Measurements from ENCODE around the gene TRPV5.
"Not testable (repeated sequence)": the region's sequence is repeated elsewhere in the genome, so short reads cannot be mapped to it uniquely, and the experiment has no call there.

Gene TRPV5

DNA sequence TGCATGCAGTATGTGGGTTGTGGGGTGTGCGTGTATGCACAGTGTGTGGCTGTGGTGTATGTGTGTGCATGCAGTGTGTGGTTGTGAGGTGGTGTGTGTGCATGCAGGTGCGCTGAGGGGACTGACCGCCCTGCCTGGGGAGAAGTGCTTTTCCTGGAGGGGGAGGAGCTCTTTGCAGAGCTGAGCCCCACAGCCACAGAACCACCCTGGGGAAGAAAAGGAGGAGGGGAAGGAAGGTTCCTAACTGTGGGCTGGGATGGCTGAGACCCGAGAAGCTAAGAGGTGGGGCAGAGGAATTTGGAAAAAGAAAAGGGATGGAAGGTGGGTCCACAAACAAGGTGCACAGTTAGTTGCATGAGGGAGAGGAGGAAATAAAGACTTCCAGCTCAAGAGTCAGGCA lies at the start of gene TRPV5:
Gene TRPV5, minus strand, starts transcription at position 123 of the 400 bp plus-strand sequence. CDS start 287 bp downstream, outside the sequence.
- DNase-seq: no peak

DNA sequence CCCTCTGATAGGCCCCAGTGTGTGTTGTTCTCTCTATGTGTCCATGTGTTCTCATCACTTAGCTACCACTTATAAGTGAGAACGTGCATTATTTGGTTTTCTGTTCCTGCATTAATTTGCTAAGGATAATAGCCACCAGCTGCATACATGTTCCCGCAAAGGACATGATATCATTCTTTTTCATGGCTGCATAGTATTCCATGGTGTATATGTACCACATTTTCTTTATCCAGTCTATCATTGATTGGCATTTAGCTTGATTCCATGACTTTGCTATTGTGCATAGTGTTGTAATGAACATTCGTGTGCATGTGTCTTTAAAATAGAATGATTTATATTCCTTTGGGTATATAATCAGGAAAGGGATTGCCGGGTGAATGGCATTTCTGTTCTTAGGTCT lies 44.9 kb upstream of the TRPV5 start:
- not testable (repeated sequence) for DNase-seq

DNA sequence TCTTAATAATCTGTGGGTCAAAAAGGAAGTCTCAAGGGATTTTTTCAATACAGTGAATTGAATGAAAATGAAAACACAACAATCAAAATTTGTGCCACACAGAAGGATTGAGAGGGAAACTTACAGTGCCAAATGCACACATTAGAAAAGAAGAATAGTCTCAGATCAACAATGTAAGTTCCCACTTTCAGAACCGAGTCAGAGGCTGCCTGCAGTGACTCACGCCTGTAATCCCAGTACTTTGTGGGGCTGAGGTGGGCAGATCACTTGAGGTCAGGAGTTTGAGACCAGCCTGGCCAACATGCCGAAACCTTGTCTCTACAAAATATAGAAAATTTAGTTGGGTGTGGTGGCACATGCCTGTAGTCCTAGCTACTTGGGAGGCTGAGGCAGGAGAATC lies 41.1 kb upstream of the TRPV5 start:
- DNase-seq: no peak

DNA sequence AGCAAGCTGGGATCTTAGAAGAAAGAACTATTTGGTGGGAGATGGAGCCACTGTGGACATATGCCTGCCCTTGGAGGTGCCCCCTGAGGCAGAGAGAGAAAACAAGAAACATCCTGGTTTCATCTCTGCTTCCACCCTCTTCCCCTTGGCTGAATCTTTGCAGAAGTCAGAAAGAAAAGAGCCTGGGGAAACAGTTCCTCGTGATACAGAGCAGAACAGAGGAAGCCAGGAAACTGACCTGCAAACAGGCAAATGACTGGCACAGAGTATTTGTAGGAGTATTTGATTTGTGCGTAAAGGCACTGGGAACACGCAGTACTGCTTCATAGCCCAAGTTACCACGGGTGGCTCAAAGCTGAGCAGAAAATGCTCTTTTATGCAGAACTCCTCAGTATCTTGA lies 35.6 kb upstream of the TRPV5 start:
- no peak for DNase-seq

DNA sequence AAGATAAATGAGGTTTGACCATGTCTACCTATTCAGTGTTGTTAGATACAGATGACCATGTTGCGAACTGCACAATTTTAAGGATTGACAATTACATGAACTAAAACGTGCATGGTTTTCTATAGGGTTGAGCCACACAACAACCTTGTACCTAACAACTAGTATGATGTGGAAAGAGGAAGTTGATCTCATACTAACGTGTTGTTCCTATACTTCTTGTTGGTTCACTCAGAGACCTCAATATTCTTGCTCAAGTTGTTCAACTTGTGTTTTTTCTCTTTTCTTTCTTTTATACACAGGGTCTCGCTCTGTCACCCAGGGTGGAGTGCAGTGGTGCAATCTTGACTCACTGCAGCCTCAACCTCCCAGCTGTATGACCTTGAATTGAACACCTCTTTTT lies 34.7 kb upstream of the TRPV5 start:
- DNase-seq: no peak

DNA sequence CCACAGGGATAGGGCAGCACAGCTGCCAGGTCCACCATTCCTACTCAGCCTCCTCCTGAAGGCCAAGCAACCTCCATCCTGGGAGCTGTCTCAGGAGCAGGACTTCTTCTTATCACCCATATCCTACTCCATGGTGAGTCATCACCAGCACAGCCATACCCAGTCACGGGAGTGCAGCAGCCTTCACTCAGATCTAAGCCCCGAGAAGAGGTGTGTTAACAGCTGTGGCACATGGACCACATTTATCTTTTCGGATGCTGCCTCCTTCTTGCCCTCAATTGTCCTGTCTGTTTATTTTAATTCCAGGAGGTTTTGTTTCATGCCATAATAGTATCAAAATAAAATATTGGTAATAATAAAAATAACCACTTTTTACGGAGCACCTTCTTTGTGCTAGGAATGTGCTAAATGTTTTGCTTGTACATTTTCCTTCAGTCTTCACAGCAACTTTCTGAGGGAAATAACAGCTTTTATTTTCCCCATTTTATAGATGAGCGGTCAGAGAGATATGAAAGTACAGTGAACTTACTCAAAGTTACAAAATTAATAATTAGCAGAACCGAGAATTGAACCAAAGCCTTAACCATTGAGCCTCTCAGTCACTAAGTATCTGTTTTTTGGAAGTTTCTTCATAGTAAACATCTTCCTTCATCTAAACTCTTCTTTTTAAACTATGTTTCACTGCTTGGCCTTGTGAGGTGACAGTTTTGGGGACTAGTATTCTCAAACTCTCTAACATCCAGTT lies 31.1 kb upstream of the TRPV5 start:
- DNase-seq: no peak

DNA sequence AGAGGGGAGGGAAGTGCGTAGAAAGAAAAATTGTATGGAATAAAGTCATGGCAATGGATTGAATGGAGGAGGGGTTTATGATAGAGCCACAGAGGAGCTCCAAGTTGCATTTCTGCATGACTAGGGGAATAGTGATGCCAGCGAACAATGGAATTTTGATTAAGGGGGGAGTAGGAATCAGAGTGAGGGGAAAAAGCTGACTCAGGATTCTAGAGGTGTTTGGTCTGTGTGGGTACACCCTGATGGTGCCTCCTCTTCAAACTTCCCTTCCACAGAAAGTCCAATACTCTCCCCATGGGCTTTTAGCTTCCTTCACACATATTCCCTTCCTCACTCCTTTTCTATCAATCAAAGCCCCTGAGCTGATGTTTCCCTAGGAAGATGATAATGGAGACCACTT lies 30.4 kb upstream of the TRPV5 start:
- DNase-seq: no peak

DNA sequence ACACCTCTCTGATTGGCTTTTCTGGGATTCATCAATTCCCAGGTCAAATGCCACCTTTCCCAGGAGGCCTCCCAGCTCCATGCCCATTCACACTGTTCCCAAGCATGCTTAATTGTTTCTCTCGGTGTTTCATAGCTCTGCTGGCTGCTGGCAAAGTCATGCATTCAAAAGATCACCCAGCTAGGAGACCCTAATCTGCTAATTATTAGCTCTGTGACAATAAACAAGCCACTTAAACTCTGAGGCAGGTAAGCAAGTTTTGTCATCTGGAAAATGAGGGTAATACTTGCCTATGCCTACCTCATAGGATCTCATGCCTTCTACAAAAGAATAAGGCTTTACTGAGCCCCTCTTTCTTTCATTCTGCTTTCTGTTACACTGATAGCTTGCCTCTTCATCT lies 29.4 kb upstream of the TRPV5 start:
- DNase-seq: no peak

DNA sequence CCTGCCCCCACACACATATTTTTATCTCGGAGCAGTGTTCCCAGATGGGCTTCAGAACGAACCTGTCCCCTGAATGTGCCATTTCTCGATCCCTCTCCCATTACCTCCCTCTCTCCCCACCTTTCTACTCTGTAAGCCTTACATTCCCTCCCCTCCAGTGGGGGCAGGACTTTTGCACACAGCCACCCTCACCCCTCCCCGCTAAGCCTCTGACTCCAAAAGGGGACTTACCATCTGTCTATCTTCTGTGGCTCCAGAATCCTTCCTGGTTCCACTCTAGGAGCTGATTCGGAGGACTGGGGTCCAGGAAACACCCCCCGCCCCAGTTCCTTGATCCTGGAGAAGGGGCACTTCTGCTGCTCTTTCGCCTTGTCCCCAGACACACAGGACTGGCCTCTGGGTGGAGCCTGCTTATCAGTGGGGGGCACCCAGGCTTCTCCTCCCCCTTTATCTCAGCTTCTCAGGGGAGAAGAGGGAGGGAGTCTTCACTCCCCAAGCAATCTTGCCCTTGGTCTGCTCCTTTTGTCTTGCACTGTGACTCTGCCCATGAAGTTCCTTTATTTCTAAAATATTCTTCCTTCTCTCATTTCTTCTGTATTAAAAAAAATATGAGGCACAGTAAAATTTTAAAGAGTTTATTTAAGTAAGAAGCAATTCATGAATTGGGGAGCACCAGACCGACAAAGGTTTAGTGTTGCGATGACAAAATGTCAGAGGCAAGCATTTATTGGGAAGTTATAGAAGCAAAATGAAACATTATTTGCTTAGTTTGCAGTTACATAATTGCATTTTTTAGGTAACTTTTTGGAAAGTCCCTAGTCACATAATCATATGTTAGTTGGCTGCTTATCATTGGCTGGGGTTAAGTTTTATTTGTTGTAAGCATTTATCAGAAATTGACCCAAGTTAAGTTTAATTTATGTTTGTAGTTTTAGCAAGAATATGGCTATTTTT lies 28.7 kb upstream of the TRPV5 start, which contains the start of gene KEL:
Gene KEL, minus strand, starts transcription at position 391 of the 954 bp plus-strand sequence. Its CDS starts 157 bp downstream, at position 234.
- no peak for DNase-seq

DNA sequence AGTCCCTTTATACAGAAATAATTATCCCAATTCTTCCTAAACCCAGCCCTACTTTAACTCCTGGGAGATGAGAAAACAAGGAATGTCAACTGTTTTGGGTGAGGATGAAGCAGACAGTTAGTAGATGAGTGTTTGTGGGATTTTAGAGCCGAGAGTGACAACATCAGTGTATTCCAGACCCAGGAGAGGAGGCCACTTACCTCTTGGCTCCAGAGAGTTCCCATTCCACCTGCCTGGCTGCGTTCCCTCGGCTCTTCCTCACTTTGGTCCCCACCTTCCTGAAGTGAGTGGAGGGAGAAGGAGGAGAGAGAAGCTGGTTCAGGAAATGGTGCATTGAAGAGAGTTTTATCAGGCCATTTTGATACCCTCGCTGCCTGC lies 28.0 kb upstream of the TRPV5 start:
- no peak for DNase-seq

DNA sequence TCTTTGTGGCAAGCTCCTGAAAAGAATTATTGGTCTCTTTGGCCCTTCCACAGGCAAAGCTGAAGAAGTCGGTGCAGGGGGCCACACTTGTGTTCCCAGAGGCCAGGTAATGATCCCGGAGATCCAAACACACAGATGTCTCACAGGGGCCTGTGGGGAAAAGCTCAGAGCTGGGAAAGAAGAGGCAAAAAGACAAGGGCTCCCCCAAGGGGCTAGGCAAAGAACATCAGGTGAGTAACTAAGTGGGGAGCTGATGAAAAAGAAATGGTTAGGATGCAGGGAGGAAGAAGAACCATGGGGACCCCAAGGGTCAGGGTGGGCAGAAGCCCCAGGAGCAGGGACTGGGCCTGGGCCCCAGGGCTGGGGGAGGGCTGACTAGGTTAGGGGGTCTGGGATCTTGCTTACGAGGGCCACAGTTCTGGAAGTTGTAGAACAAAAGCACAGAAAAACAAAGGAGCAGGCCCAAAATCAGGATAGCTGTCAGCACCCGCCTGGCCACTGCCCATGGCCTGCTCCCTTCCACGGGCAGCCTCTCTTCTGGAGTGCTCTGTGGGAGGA lies 27.5 kb upstream of the TRPV5 start:
- DNase-seq: no peak

DNA sequence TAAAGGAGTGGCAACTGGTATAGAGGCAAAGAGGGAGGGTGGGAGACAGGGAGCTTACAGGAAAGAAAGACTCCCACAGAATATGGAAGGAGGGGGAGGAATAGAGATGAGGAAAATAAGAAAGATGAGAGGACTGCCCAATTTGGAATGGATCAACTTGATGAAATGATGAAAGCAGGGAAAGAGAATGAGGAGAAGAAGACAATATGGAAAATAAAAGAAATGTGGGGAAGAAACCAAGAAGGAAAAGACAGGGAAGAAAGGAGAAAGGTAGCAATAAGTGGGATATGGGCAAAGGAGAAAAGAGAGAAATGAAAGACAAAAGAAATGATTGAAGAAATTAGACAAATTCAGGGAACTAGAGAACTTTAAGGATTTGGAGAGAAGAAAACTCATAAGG lies 25.7 kb upstream of the TRPV5 start:
- no peak for DNase-seq

DNA sequence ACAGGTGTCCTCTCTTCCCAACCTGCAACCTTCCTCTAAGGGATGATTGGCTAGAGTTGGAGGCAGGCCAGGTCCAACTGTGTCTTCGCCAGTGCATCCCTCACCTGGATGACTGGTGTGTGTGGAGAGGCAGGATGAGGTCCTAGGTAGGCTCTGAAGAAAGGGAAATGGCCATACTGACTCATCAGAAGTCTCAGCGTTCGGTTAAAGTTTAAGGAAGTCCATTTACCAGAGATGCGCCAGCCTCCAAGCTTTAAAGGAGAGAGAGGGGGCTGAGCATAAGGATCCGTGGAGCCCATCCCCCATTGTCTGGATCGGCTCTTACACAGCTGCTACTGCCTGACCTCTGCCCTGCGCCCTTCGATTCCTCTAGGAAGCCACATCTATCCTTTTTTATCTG lies 24.2 kb upstream of the TRPV5 start:
- DNase-seq: no peak

DNA sequence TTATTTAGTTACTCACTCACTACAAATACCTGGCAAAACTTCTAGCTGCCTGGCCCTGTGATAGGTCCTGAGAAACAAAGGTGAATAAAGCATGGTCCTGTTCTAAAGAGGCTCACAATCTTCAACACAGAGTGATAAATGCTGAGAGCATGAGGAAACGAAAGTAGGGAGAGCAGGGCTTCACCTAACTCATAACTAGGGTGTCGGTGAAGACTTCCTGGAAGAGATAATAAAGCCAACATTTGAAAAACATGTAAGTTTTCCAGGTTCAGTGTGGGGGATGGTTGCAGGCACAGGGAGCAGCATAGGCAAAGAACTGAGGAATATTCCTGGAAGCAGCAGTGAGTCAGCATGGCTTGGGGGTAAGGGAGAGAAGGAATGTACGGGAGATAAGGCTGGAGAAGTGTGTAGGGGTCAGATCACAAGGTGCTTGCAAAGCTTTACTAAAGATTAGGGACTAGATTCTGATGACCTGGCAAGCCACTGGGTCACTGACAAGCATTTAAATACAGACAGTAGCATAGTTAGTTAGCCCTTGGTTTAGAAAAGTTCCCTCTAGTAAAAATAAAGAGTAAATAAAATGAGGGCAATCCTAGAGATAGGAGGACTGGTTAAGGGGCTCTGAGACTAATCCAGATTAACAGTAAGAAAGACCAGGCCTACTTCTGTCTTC lies 23.5 kb upstream of the TRPV5 start:
- DNase-seq: no peak

DNA sequence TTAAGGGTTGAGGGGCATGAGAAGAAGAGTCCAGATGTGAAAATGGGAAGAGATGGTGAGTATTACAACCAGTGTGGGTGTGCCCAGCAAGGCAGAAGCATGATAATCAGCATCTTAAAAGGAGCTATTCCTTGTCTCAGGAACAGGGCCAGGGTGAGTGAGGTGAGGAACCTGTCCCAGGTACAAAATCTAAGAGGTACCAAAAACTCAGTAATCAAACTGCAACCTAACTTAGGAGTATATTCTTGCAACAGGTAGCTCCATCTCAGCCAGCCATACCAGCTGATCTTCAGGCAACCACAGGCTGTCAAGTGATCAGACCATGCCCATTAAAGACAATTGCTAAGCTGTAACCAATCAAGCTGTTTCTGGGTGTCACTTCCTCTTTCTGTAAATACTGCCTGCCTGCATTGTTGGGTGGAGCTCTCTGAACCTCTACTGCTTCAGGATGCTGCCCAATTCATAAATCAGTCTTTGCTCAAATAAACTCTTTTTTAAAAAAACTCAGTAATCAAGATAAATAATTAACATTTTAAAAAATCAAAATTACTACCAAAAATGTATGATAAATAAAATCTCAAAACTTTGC lies 21.2 kb upstream of the TRPV5 start:
- DNase-seq: no peak

DNA sequence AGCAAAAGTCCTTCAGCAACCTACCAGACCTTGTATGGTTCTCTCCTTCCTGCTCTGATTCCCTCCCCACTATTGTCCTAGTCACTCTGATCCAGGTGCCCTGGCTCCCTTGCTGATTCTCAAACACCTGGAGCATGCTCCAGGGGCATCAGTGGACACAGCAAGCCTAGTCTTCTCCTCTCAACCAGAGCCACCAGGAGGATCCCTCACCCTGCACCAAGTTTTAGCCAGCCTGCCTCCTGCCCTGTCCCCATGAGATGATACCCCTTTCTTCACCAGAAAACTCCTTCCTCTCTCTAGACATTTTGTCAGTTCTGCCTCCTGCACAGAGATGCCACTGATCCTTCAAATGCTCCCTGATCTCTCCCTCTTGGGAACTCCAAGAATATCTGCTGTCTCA lies 16.7 kb upstream of the TRPV5 start:
- no peak for DNase-seq

DNA sequence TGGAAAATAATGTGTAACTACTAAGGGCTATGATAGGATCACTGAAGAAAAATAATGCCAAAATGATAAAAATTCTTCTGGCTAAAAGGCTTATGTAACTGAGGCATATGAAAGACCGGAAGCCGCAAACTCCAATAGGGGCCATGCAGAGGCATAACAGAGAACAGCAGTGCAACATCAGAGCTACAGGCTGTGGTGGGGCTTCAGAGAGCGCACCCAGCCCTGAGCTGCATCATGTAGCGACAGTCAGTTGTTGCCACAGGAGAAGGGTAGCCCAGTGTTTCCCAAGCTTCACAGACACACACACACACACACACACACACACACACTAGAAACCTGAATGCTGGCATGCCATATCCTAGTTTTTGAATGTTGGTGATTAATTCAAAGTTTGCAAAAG lies 15.1 kb upstream of the TRPV5 start:
- no peak for DNase-seq

DNA sequence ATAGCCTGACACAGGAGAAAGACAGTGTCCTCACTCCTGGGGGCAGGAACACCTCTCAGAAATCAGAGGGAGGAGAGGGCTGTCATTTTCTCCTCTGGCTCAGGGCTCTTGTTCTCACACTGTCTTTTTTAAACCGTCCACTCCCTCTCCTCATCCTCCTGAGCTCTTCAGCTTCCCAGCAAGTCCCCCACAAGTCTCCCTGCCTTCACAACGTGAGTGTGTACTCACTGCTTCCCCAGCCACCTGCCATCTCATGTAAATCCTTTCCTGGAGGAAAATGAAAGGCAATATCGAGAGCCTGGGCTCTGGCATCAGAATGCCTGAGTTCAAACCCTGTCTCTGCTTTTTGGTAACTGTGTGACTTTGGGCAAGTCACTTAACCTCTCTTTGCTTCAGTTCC lies 11.5 kb upstream of the TRPV5 start:
- DNase-seq: no peak

DNA sequence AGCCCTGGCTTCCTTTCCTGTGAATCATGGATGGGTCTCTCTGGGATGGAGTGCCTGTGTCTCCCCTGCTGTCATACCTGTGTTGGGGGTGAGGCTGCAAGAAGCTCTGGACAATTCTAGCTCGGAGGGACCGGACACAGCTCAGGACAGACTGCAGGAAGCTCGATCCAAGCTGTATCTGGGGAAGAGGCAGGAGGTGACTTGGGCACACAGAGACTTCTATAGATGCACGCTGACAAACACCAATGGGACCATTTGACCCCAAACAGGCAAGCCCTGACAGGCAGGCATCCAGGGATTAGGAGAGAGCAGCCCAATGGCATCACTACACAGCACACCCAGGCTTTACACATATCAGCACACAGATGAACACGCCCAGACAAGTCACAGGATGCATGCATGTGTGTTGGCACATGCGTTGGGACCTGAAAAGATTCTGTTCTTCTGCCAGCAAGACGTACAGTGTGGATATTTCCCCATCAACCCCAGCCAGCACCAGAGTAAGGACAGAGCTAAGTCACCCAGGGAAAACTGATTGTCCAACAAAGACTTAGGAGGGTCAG lies 10.2 kb upstream of the TRPV5 start:
- no peak for DNase-seq

DNA sequence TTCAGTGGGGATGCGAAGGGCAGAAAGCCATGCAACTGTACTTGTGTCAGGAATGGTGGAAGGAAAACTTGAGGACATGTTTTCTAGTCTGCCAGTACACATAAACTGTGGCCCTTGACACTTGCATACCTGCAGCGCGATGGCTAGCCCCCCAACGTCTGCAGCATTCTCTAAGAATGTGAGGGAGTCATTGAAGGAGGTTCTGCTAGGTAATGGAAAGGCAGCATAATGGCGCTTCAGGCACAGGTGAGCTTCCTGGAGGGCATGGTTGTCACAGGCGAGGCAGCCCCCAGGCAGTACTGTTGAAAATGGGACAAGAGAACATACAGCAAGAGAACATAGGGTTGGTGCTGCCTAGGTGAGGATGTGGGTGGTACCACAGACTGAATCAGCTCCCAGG lies 9.2 kb upstream of the TRPV5 start:
- DNase-seq: no peak

DNA sequence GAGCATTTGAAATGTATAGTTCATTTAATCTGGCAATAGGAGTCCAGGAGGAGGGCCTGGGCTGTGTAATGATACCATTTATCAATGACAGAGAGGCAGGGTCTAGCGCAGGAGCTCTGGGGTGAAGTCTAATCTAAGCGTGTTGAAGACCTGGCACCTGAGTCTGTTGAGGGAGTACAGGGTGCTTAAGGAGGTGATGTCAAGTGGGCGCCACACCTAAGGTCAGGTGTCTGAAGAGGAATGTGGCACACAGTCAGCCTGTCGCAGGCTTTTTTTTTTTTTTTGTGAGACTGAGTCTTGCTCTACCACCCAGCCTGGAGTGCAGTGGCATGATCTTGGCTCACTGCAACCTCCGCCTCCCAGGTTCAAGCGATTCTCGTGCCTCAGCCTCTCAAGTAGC lies 8.0 kb upstream of the TRPV5 start:
- DNase-seq: no peak

DNA sequence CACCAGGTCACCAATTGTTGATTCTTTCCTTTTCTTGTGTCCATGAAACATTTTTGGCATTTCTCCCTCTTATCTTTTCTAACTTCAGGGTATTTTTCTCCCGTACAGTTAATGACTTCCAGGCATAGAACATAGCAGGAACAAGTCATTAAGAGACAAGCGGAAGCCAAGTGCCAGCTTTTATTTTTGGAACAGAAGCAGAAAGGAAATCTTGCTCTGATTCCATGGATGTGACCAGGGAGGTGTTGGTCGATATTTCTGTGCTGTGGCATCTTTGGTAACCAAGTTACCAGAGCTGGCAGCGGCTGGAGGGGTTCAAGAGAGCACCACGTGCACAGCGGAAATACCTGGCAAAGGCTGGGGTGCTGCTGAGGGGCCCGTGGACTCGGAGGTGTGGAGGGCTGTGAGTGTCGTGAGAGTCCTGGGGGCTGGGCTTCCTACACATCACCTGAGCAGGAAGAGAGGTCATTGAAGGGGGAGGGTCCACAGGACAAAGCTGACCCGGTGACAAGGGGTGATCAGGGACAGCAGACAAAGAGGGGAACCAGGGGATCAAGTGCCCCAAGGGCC lies 7.5 kb upstream of the TRPV5 start:
- DNase-seq: no peak
